ENCODE data around the gene VPS52.

VPS52 gene

GRCh38 chr6:33208091-33208967 is 63.3 kb downstream of the VPS52 start, which contains the start of gene RING1:
Gene RING1 (plus strand): TSS chr6:33208500. CDS start chr6:33208823, 323 bp downstream.
- DNase-seq, result peak; percentile 84

DNA sequence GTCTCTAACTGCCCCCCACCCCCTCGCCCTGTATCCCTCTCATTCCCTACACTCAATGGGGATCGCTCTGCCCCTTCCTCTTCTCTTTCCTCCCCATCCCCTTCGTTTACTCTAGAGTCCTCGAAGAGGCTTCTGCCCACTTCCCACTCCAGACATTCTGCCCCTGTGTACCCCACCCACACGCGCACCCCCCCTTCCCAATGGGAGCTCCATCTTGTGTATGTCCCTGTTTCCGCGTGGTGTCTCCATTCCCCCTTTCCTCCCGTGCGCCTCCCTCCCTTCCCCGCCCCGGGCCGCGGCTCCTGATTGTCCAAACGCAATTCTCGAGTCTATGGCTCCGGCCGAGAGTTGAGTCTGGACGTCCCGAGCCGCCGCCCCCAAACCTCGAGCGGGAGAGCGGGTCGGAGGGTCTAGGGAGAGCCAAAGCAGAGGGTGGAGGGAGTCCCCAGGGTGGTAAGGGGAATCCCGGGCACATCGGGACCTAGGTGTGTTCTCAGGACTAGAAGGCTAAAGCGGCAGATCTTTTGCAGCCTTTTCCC is 64.1 kb downstream of the VPS52 start:
- no peak for DNase-seq

DNA sequence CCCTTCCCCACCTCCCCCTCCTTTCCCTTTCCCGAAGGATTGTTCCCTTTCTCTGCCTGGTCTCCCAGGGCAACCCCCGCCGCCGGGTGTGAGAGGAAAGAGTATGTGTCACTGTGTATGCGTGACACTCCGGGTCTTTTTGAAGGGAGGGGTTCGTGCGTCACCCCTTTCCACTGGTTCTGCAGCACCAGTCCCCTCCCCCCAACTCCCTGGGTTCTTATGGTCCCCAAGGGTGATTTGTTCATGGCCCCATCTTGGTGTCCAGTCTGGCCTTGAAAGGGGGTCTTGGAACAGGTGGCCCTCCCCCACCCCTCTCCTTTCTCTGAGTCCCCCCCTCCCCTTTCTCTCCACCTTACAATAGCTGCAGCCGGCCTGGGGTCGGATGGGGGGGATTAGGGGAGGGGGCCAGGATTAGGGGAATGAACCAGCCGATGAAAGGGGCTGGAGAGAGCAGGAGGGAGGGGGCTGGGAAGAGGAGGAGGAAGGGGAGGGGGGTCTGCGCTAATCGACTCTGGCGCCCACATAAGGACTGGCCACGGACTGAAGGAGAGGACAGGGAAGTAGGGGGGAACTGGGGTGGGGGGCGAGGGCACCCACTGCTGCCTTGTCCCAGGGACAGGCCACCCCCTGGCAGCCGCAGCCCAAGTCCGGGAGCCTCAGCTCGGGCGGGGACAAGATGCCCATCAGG is 64.7 kb downstream of the VPS52 start:
- DNase-seq, result no peak

DNA sequence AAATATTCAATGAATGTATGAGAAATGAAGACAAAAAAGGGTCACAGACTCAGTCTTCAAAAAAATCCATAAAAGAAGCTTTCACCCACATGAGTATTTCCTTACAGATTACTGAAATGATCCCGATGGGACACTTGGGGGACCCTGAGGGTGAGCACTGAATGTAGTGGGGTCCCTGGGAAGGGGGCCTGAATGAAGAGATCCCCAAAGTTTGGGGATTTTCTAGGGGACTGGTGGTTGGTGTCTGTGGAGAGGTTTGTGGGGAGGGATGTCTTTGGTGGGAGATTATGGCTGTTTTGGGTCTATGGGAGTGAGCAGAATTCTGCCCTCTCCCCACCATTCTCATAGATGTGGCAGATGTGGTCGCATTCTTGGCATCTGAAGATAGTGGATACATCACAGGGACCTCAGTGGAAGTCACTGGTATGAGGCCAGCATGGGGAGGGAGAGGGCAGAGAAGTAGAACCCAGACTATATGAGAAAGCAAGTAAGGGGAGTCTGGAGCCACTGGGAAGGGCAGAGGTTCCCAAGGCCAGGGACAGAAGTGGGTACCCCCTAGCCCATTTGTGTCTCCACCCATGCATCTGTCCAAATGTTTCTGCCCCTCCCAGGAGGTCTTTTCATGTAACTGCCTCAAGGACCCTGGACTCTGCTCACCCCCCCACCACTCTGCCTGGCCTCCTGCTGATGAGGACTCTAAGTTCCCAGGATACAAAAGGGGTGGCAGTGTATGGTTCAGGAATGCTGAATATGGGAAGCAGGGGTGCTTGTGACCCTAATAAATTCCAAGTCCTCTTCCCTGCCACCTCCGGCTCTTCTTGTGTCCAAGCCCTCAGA is 65.4 kb downstream of the VPS52 start:
- no peak for DNase-seq

GRCh38 chr6:33205191-33206026 is 66.3 kb downstream of the VPS52 start:
- DNase-seq, result no peak

GRCh38 chr6:33204415-33205190 is 67.1 kb downstream of the VPS52 start, which contains the start of gene HSD17B8:
Gene HSD17B8 (plus strand): TSS chr6:33204655. CDS start chr6:33204669, 14 bp downstream.
- DNase-seq, result peak; percentile 79

GRCh38 chr6:33204165-33204414 is 67.6 kb downstream of the VPS52 start:
- DNase-seq, result no peak

GRCh38 chr6:33203443-33204164 is 68.1 kb downstream of the VPS52 start:
- no peak for DNase-seq

- DNase-seq, result no peak
Measured at GRCh38 chr6:33202799-33203198, 68.9 kb downstream of the VPS52 start.

DNA sequence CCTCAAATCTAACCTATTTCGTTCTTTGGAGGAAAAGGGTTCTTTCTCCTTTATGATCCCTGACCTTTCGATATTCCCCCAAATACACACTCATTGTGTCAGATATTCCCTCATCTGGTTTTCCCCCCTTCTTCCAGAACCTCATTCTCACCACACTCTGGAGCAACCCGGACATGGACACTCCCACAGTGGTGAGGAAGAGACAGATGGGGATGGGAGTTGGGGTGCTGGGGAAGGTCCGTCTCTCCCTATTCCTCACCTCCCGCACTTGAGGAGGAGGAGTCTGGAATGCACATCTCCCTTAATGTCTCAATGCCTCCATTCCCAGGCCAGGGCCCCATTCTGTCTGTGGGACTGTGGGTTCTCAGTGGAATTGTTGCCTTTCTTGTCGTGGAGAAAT is 69.7 kb downstream of the VPS52 start:
- DNase-seq, result no peak

DNA sequence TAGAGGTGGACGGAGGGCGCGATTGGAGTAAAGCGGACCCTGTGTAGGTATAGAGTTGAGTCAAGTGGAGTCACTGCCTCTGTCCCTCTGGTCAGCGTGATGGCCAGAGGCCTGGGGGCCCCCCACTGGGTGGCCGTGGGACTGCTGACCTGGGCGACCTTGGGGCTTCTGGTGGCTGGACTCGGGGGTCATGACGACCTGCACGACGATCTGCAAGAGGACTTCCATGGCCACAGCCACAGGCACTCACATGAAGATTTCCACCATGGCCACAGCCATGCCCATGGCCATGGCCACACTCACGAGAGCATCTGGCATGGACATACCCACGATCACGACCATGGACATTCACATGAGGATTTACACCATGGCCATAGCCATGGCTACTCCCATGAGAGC is 70.5 kb downstream of the VPS52 start:
- no peak for DNase-seq
